ENCODE data around the gene CAMK1D. TPM values are rescaled to one million over a fixed set of nuclear protein-coding genes. Genes with fewer than 3 reads are reported as not detected.

Gene CAMK1D
- total and polyA plus RNA-seq, 9 donors = 1.8 to 11.7 (median 5.5) TPM

- Histone ChIP-seq H3K4me3 (no peak overlapping the region), H3K9me3 (no peaks in the 10 kb centered on the region), H3K4me1 (ENCODE audit: insufficient read depth) (peaks cover 4% of the 10 kb centered on the region), H3K36me3 (no peaks in the 10 kb centered on the region), H3K27me3 (no peaks in the 10 kb centered on the region), H3K27ac (no peak overlapping the region)
- no peak for TF ChIP-seq CTCF (IDR thresholded peaks at IDR 0.05)
- no peak for DNase-seq
- intact Hi-C loops (cut with DNase I) = no loop called here
- WGBS, 3 donors = 94 to 98% (median 97%) methylated on average over 12 of the region's 12 CpGs
These were observed 26.9 kb downstream of the CAMK1D start for GRCh38 chr10:12376211-12376610.

- no peak overlapping the region for H3K27ac ChIP-seq
- intact Hi-C loops (cut with DNase I) = no loop called here
- peaks cover 4% of the 10 kb centered on the region for H3K4me1 ChIP-seq (ENCODE audit: insufficient read depth)
- no peak for DNase-seq
- no peaks in the 10 kb centered on the region for H3K27me3 ChIP-seq
- no peaks in the 10 kb centered on the region for H3K36me3 ChIP-seq
- TF ChIP-seq EP300 (IDR thresholded peaks at IDR 0.05) (no peak), CTCF (IDR thresholded peaks at IDR 0.05) (no peak), POLR2A (IDR thresholded peaks at IDR 0.05) (no peak)
- no peaks in the 10 kb centered on the region for H3K9me3 ChIP-seq
- 75 to 95% (median 88%) methylated on average over 7 of the region's 7 CpGs for WGBS, 3 donors
- no peak overlapping the region for H3K4me3 ChIP-seq
These were observed 28.4 kb downstream of the CAMK1D start for GRCh38 chr10:12377658-12378290.

GRCh38 chr10:12380999-12381398, 31.7 kb downstream of the CAMK1D start:
- H3K4me3 ChIP-seq = no peak overlapping the region
- no peak overlapping the region for H3K27ac ChIP-seq
- H3K27me3 ChIP-seq = no peaks in the 10 kb centered on the region
- H3K4me1 ChIP-seq (ENCODE audit: insufficient read depth) = no peaks in the 10 kb centered on the region
- intact Hi-C loops (cut with DNase I) = no loop called here
- DNase-seq = no peak
- WGBS, 3 donors = 95 to 96% (median 95%) methylated on average over 5 of the region's 5 CpGs
- H3K9me3 ChIP-seq = no peaks in the 10 kb centered on the region
- no peak for TF ChIP-seq EP300 (IDR thresholded peaks at IDR 0.05)
- no peak for TF ChIP-seq CTCF (IDR thresholded peaks at IDR 0.05)
- no peaks in the 10 kb centered on the region for H3K36me3 ChIP-seq

- Histone ChIP-seq H3K4me3 (no peak overlapping the region), H3K36me3 (no peaks in the 10 kb centered on the region), H3K4me1 (ENCODE audit: insufficient read depth) (no peaks in the 10 kb centered on the region), H3K27me3 (no peaks in the 10 kb centered on the region), H3K27ac (no peak overlapping the region), H3K9me3 (no peaks in the 10 kb centered on the region)
- WGBS, 3 donors = 88 to 93% (median 90%) methylated on average over 12 of the region's 12 CpGs
- intact Hi-C loops (cut with DNase I) = no loop called here
- TF ChIP-seq EP300 (IDR thresholded peaks at IDR 0.05) (no peak), CTCF (IDR thresholded peaks at IDR 0.05) (no peak), POLR2A (IDR thresholded peaks at IDR 0.05) (no peak)
- no peak for DNase-seq
These were observed 32.3 kb downstream of the CAMK1D start for GRCh38 chr10:12381536-12382156.
